Endothelial cell of umbilical vein (primary cell): ENCODE measurements around the gene OR4C3.
"Not testable (repeated sequence)": the region's sequence is repeated elsewhere in the genome, so short reads cannot be mapped to it uniquely, and the experiment has no call there.

ENCODE experiments used
- CTCF ChIP-seq, 2 donors: IDR thresholded peaks; 1 replicate in 1 of 2; 2 replicates in 1 of 2; pipeline ENCODE4 v1.5.1; 2011; ENCODE audit warnings: low read length in 2 of 2, mild to moderate bottlenecking in 2 of 2, moderate library complexity in 2 of 2, control low read depth in 1 of 2, inconsistent platforms in 1 of 2, low read depth in 1 of 2; ENCODE audit not compliant: insufficient read depth in 1 of 2; ENCODE audit errors: extremely low read depth in 1 of 2
- EZH2 ChIP-seq: IDR thresholded peaks from 2 replicates; pipeline ENCODE4 v1.6.1; 2012; ENCODE audit warnings: borderline replicate concordance, low read depth, mild to moderate bottlenecking, moderate library complexity, low read length, inconsistent platforms; ENCODE audit not compliant: severe bottlenecking
- GATA2 ChIP-seq: IDR thresholded peaks from 2 replicates; pipeline ENCODE4 v1.7.0; 2011; ENCODE audit warnings: low read depth, mild to moderate bottlenecking, moderate library complexity, mixed read lengths, low read length; ENCODE audit not compliant: insufficient read length, insufficient read depth
- JUN ChIP-seq: IDR thresholded peaks from 2 replicates; pipeline ENCODE4 v1.6.1; 2011; ENCODE audit warnings: borderline replicate concordance, low read depth; ENCODE audit not compliant: insufficient read length, insufficient read depth
- MAX ChIP-seq: IDR thresholded peaks from 2 replicates; pipeline ENCODE4 v1.6.1; 2011; ENCODE audit not compliant: insufficient read depth, insufficient read length
- MYC ChIP-seq: IDR thresholded peaks from one replicate; pipeline ENCODE4 v1.6.1; 2011; ENCODE audit warnings: mild to moderate bottlenecking, low read depth, low read length
- POLR2A ChIP-seq: IDR thresholded peaks from 2 replicates; pipeline ENCODE4 v1.6.1; 2012; ENCODE audit warnings: low read depth, mild to moderate bottlenecking, control low read depth, low read length
- POLR2AphosphoS5 ChIP-seq: IDR thresholded peaks from 2 replicates; pipeline ENCODE4 v1.6.1; 2012; ENCODE audit warnings: low read depth, mild to moderate bottlenecking, control low read depth, low read length, moderate library complexity; ENCODE audit not compliant: insufficient read depth

GRCh38 chr11:48346286-48346685 is 21.6 kb downstream of the OR4C3 start:
- TF ChIP-seq POLR2A; CTCF (IDR thresholded peaks at IDR 0.05; ENCODE audit: extremely low read depth in 1 of 2, insufficient read depth in 1 of 2, low read depth in 1 of 2, low read length in 2 of 2); MYC; EZH2; POLR2AphosphoS5; GATA2; MAX; JUN: not testable (repeated sequence)
